ENCODE results near the gene ASF1A. TPM values are rescaled to one million over a fixed set of nuclear protein-coding genes. Genes with fewer than 3 reads are reported as not detected.

ASF1A gene
- total and polyA plus RNA-seq, 2 donors from 2014 or later: 15.1 TPM

DNA sequence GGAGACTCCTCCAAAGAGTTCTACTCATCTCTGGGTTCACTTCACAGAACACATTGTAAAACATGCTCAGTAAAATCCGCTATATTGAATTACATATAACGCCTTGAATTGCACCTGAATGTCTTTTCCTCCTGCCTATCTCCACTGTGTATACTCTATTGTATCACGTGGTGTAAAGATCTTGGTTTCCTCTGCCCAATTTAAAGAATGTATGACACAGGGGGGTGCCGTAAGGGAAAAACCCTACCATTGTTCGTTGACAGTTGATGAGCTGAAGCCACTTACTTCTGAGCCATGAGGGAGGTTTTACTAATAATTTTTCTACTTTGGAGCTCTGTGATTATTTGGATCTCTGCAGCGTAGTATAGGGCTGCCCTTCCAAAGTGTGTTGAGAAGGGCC, 6.0 kb downstream of the ASF1A start:
- Histone ChIP-seq H3K9ac (ENCODE audit: low read length in 3 of 3) (no peak overlapping the region), H3K4me3 (ENCODE audit: low read length in 3 of 3) (no peak overlapping the region), H3K4me1 (ENCODE audit: control insufficient read depth in 2 of 3, insufficient read depth in 2 of 3, low read depth in 1 of 3, low read length in 3 of 3) (peaks cover 0 to 2% (median 0%) of the 10 kb centered on the region in 3 donors), H3K27me3 (ENCODE audit: control insufficient read depth, insufficient read depth, low read length) (no peaks in the 10 kb centered on the region), H3K27ac (ENCODE audit: low read depth in 2 of 2, low read length in 2 of 2) (no peak overlapping the region), H3K36me3 (ENCODE audit: control insufficient read depth in 2 of 3, insufficient read depth in 3 of 3, low read length in 3 of 3) (peaks cover 0 to 6% (median 5%) of the 10 kb centered on the region in 3 donors), H3K9me3 (ENCODE audit: control insufficient read depth in 2 of 3, insufficient read depth in 1 of 3, low read length in 3 of 3) (no peaks in the 10 kb centered on the region)
- TF ChIP-seq, protein P1, sequence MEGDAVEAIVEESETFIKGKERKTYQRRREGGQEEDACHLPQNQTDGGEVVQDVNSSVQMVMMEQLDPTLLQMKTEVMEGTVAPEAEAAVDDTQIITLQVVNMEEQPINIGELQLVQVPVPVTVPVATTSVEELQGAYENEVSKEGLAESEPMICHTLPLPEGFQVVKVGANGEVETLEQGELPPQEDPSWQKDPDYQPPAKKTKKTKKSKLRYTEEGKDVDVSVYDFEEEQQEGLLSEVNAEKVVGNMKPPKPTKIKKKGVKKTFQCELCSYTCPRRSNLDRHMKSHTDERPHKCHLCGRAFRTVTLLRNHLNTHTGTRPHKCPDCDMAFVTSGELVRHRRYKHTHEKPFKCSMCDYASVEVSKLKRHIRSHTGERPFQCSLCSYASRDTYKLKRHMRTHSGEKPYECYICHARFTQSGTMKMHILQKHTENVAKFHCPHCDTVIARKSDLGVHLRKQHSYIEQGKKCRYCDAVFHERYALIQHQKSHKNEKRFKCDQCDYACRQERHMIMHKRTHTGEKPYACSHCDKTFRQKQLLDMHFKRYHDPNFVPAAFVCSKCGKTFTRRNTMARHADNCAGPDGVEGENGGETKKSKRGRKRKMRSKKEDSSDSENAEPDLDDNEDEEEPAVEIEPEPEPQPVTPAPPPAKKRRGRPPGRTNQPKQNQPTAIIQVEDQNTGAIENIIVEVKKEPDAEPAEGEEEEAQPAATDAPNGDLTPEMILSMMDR (IDR thresholded peaks at IDR 0.05; ENCODE audit: borderline replicate concordance, extremely low read depth, insufficient read depth): no peak
- intact Hi-C loops (cut with DNase I): no loop called here
- DNase-seq (no peak), FAIRE-seq (no peak)

DNA sequence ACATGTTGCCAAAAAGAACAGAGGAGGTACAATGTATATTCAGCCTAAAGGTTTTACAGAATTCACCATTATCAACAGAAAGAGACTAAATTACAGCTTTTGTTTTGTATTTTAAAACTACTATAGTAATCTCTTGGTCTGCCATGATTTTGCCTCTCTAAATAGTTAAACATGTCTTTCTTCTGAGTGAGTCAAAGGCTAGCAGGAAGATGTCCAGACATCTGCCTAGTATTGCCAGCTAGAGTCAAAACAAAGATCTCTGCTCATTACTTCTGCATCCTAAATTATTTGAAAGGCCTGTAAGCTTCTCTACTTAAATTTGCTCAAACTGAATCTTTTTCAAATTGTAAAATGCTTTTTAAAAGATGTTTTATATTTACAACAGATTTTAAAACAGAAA, 8.8 kb downstream of the ASF1A start:
- no peak for FAIRE-seq

DNA sequence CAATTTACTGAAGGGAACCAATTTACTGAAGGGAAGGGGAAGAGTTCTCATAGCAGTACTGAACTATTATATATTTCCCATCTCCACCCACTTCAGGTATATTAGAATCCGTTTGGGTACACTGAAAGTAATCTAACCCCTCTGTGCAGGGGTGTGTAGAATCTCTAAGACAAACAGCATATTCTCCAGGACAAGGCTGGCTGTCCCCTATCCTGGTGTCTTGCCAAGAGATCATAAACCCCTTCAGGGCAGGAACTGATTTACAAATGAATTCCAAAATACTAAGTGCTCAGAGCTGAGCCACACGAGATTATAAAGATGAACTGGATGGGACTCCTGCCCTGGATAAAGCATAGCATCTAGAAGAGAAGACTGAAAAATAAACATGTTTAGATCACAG, 9.2 kb downstream of the ASF1A start:
- intact Hi-C loops (cut with DNase I): no loop called here
- no peak overlapping the region for H3K9ac ChIP-seq (ENCODE audit: low read length in 3 of 3)
- TF ChIP-seq, protein P1 (IDR thresholded peaks at IDR 0.05; ENCODE audit: borderline replicate concordance, extremely low read depth, insufficient read depth): no peak
- peaks cover 0 to 14% (median 13%) of the 10 kb centered on the region in 3 donors for H3K36me3 ChIP-seq (ENCODE audit: control insufficient read depth in 2 of 3, insufficient read depth in 3 of 3, low read length in 3 of 3)
- FAIRE-seq (no peak), DNase-seq (no peak)
- H3K9me3 ChIP-seq (ENCODE audit: control insufficient read depth in 2 of 3, insufficient read depth in 1 of 3, low read length in 3 of 3): no peaks in the 10 kb centered on the region
- no peaks in the 10 kb centered on the region for H3K27me3 ChIP-seq (ENCODE audit: control insufficient read depth, insufficient read depth, low read length)
- no peak overlapping the region for H3K27ac ChIP-seq (ENCODE audit: low read depth in 2 of 2, low read length in 2 of 2)
- H3K4me3 ChIP-seq (ENCODE audit: low read length in 3 of 3): no peak overlapping the region
- H3K4me1 ChIP-seq (ENCODE audit: control insufficient read depth in 2 of 3, insufficient read depth in 2 of 3, low read depth in 1 of 3, low read length in 3 of 3): no peaks in the 10 kb centered on the region

More for the DNA sequence above, 8.8 kb downstream of the ASF1A start:
- Histone ChIP-seq H3K9ac (ENCODE audit: low read length in 3 of 3) (no peak overlapping the region), H3K4me1 (ENCODE audit: control insufficient read depth in 2 of 3, insufficient read depth in 2 of 3, low read depth in 1 of 3, low read length in 3 of 3) (no peaks in the 10 kb centered on the region), H3K27ac (ENCODE audit: low read depth in 2 of 2, low read length in 2 of 2) (no peak overlapping the region), H3K36me3 (ENCODE audit: control insufficient read depth in 2 of 3, insufficient read depth in 3 of 3, low read length in 3 of 3) (peaks cover 0 to 14% (median 9%) of the 10 kb centered on the region in 3 donors), H3K27me3 (ENCODE audit: control insufficient read depth, insufficient read depth, low read length) (no peaks in the 10 kb centered on the region), H3K9me3 (ENCODE audit: control insufficient read depth in 2 of 3, insufficient read depth in 1 of 3, low read length in 3 of 3) (no peaks in the 10 kb centered on the region), H3K4me3 (ENCODE audit: low read length in 3 of 3) (no peak overlapping the region)
- no peak for DNase-seq
- intact Hi-C loops (cut with DNase I): no loop called here
- TF ChIP-seq, protein P1 (IDR thresholded peaks at IDR 0.05; ENCODE audit: borderline replicate concordance, extremely low read depth, insufficient read depth): no peak

DNA sequence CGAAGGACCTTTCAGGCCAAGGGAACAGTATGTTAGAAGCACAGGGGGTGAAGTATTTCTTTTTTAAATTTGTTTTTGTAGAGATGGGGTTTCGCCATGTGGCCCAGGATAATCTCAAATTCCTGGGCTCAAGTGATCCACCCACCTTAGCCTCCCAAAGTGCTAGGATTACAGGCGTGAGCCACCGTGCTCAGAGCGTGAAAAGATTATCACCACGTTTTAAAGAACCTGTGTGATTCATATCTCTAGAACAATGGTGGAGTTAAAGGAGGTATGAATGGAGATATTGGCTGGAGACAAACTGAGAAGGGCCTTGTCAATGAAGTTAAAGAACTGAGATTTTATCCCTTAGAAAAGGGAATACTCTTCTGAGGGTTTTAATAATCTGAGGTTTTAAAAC, 9.7 kb downstream of the ASF1A start:
- intact Hi-C loops (cut with DNase I): no loop called here
- H3K4me3 ChIP-seq (ENCODE audit: low read length in 3 of 3): no peak overlapping the region
- DNase-seq: no peak
- H3K9ac ChIP-seq (ENCODE audit: low read length in 3 of 3): no peak overlapping the region
- FAIRE-seq: no peak
- H3K27me3 ChIP-seq (ENCODE audit: control insufficient read depth, insufficient read depth, low read length): no peaks in the 10 kb centered on the region
- no peak overlapping the region for H3K27ac ChIP-seq (ENCODE audit: low read depth in 2 of 2, low read length in 2 of 2)
- TF ChIP-seq, protein P1 (IDR thresholded peaks at IDR 0.05; ENCODE audit: borderline replicate concordance, extremely low read depth, insufficient read depth): no peak
- peaks cover 2 to 16% (median 14%) of the 10 kb centered on the region in 3 donors for H3K36me3 ChIP-seq (ENCODE audit: control insufficient read depth in 2 of 3, insufficient read depth in 3 of 3, low read length in 3 of 3)
- no peaks in the 10 kb centered on the region for H3K9me3 ChIP-seq (ENCODE audit: control insufficient read depth in 2 of 3, insufficient read depth in 1 of 3, low read length in 3 of 3)
- H3K4me1 ChIP-seq (ENCODE audit: control insufficient read depth in 2 of 3, insufficient read depth in 2 of 3, low read depth in 1 of 3, low read length in 3 of 3): no peaks in the 10 kb centered on the region
